ENCODE data around the gene PAX5.

The PAX5 gene

GRCh38 chr9:36901528-36901927 is 132.5 kb downstream of the PAX5 start:
- DNase-seq (ENCODE audit: low read depth) = no peak

GRCh38 chr9:36900856-36901220 is 133.2 kb downstream of the PAX5 start:
- no peak for DNase-seq (ENCODE audit: low read depth)

- no peak for DNase-seq (ENCODE audit: low read depth)
Measured at GRCh38 chr9:36900136-36900855, 133.8 kb downstream of the PAX5 start.

- DNase-seq (ENCODE audit: low read depth) = no peak
Measured at GRCh38 chr9:36899406-36899805, 134.7 kb downstream of the PAX5 start.

DNA sequence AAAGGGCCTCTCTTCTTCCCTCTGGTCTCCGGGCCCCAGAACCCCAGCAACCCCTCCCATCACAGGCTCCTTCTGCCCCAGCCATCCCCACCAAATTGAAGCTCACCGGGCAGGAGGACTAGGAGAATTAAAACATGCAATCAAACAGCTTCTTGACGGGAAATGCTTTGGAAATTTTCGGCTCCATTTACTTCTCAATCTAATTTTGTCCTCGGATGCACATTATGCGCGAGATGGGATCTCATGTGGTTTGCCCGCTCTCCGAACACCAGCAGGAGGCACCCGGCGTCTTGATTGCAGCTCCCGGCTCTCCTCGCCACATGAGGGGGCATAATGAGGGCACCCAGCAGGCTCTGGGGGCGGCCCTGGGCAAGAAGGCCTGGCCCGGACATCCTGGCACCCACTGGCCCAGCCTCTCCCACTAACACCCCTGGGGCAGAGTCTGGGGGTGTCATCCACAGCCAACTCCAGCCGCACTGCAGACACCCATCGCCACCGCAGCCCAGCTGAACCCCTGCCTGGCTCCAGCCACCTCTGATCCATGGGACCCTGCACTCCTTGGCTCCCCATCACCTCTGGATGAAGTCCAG is 135.5 kb downstream of the PAX5 start:
- no peak for DNase-seq (ENCODE audit: low read depth)

GRCh38 chr9:36897478-36897877 is 136.6 kb downstream of the PAX5 start:
- DNase-seq (ENCODE audit: low read depth) = no peak

DNA sequence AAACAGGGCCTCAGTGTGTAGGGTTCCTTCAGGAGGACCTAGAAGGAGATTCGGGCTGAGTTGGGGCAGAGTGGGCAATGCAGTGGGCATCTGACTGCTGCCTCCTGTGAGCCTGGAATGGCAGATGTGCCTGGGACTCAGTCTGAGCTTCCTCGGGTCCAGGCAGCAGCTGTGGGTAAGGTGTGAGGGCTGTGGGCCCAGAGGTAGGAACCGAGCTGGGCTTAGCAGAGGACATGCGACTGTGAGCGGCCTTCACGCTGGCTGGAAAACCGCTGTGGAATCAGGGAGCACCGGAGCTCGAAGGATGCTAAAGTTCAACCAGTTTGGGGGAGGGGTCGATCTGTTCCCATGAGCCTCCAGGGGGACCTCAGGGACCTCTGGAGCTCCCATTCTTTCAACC is 137.0 kb downstream of the PAX5 start:
- DNase-seq (ENCODE audit: low read depth) = no peak

GRCh38 chr9:36896296-36896695 is 137.8 kb downstream of the PAX5 start:
- DNase-seq (ENCODE audit: low read depth) = no peak

DNA sequence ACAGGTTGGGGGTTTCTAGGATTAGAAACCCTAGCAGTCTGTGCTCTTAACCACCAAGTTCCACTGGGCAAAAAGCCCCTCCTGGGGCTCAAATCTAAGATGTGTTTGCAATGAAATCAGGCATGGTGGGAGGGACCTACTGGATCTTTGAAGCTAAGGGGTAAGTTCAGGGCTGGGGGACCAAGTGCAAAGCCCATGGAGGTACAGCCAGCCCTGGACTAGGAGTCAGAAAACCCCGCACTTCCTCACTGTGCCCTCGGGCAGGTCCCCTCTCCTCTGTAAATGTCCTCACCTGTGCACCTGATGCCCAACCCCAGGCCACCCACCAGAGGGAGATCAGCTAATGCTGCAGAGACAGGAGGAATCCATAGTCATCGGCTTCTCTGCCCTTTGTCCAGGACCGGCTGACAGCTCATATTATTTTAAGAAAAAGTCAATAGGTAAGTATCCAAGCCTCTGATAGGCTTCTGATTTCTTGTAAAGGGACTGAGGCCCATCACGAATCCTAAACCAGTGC is 138.3 kb downstream of the PAX5 start:
- DNase-seq (ENCODE audit: low read depth) = no peak

GRCh38 chr9:36894695-36895310 is 139.3 kb downstream of the PAX5 start:
- DNase-seq (ENCODE audit: low read depth) = no peak

- DNase-seq (ENCODE audit: low read depth) = no peak
Measured at GRCh38 chr9:36893911-36894310, 140.2 kb downstream of the PAX5 start.

DNA sequence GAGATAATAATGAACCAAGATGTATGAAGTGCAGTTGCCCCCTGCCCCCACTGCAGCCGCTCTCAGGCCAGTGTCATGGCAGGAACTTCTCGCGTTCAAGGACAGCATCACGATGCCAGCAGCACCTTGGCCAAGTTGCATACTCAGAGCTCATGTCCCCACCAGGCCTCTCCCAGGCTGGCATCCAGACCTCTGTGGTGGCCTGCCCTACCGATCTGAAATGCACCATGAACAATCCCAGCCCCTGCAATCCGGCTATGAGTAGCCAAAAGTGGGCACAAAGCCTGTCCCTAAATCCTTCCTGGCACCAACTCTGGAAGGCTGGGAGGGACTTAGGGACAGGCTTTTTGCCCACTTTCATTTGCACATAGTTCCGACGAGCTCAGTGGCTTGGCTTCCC is 140.9 kb downstream of the PAX5 start:
- DNase-seq (ENCODE audit: low read depth) = no peak

- no peak for DNase-seq (ENCODE audit: low read depth)
Measured at GRCh38 chr9:36892279-36892678, 141.8 kb downstream of the PAX5 start.

DNA sequence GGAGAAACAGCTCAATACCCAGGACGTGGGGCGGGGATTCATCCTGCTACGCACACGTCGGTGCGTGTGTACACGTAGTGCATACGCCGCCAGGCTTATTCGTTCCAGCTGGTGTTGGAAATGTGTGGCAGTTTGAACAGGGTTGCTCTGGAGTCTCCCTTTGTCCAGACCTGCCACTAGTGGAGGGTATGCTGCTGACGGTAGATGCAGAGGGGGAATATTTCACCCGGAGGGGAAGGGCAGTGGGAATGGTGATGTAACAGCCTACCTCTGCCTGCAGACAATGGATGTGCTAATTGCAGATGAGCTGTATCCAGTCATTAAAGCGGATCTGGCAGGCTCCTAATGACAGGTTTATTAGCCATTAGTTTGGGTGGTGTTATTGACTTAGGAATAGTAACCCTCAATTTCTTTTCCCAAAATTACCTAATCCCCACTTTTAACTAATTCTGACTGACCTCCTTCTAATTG is 142.7 kb downstream of the PAX5 start:
- DNase-seq (ENCODE audit: low read depth) = no peak

GRCh38 chr9:36889844-36890243 is 144.2 kb downstream of the PAX5 start:
- no peak for DNase-seq (ENCODE audit: low read depth)

GRCh38 chr9:36888551-36888950 is 145.5 kb downstream of the PAX5 start:
- no peak for DNase-seq (ENCODE audit: low read depth)

DNA sequence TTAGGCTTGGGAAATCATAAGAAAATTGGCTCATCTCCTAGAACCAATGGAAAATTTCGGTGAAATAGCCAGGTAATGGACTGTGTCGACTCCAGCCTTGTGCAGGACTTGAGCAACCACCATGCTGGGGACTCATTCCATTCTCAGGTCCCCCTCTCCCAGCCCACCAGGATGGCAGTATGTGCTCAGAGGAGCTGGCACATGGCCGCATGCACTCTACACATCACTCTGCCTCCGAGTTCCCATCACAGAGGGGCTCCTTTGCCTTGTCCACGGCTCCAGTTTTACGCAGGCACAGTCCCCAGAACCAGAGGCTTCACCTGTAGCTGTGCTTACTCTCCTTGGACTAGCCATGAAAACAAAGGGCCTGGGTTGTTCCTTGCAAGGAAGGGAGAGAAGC is 149.3 kb downstream of the PAX5 start:
- no peak for DNase-seq (ENCODE audit: low read depth)

GRCh38 chr9:36882594-36882993 is 151.5 kb downstream of the PAX5 start:
- no peak for DNase-seq (ENCODE audit: low read depth)

GRCh38 chr9:36881743-36882441 is 152.2 kb downstream of the PAX5 start:
- no peak for DNase-seq (ENCODE audit: low read depth)

GRCh38 chr9:36881316-36881715 is 152.8 kb downstream of the PAX5 start:
- no peak for DNase-seq (ENCODE audit: low read depth)

- no peak for DNase-seq (ENCODE audit: low read depth)
Measured at GRCh38 chr9:36880075-36880474, 154.0 kb downstream of the PAX5 start.

All from HS-27A (cell line).